GM19324 (cell line): ENCODE measurements around the gene CHCHD6.

ENCODE experiments used
- ATAC-seq: cut with Tn5 transposase; IDR thresholded peaks from one replicate; pipeline ENCODE4 v1.9.1; 2021; ENCODE audit warnings: mild to moderate bottlenecking, moderate library complexity; ENCODE audit not compliant: unreplicated experiment, low FRiP score

CHCHD6 gene

DNA sequence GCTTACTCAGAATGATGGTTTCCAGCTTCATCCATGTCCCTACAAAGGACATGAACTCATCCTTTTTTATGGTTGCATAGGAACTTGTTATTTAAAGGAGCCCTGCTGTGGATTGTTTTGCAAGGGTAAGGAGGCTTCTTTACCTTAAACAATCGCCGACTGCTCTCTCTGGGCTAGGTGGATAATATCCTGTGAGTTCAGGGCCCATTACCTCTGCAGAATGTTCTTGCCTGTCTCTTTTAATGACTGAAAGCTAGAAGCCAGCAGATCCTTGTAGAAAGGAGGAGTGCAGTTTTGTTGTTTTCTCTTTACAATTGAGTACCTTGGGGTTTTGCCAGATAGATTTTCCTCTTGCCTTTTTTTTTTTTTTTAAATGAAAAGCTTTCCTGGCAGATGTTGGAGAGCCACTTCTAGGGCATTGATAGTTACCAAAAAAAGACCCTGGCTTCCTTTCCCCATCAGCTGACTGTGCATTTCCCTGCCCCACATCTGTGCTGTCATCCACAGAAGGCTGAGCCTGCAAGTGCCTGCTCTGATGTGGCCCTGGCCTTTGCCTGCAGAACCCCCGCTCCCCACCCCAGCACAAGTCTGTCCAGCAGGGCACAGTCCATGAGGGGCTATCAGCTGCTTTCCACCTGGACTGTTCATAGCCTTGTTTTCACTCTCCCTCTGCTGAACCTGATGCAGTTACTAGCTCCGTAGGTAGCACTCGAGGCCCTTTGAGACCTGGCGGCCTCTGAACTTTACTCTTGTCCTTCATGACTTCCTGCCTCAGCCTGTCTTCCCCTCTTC lies 113.1 kb downstream of the CHCHD6 start:
- no peak for ATAC-seq

DNA sequence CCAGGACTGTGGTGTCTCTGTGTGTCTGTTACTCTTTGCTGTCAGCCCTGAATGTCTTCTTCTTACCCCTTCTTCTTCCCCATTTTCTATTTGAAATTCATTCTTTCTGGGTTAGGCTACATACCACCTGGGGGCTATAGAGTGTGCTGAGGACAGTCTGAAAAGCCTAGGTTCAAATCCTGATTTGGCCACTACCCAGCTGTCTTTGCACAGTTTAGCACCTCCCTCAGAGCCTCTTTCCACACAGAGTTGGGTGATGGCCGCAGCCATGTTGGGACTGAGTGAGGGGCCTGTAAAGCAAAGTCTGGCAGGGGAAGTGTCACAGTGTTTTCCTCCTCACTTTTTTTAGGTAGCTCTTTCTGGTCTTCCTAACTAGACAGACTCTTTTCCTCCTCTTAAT lies 113.7 kb downstream of the CHCHD6 start:
- no peak for ATAC-seq

- ATAC-seq, result no peak
Observed at GRCh38 chr3:126818400-126819095, 114.5 kb downstream of the CHCHD6 start.

- no peak for ATAC-seq
Observed at GRCh38 chr3:126826693-126827092, 122.7 kb downstream of the CHCHD6 start.

DNA sequence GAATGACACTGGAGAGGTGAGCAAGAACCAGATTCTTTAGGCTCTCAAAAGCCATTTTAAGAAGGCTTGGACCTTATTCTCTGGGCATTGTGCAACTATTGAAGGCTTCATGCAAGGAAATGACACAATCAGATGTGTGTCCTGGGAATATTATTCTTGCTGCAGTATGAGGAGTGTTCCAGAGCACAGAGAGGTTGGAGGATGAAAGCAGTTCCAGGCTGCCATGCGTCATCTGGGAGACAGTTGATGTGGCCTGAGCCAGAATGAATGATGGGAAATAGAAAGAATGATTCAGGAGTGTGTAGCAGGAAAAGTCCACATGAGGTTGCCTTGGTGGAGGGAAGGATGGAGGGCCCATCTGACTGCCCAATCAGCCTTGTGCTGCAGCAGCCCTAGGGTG lies 123.1 kb downstream of the CHCHD6 start:
- ATAC-seq, result no peak

- no peak for ATAC-seq
Observed at GRCh38 chr3:126828306-126828705, 124.3 kb downstream of the CHCHD6 start.

- ATAC-seq, result no peak
Observed at GRCh38 chr3:126832933-126833332, 128.9 kb downstream of the CHCHD6 start.

DNA sequence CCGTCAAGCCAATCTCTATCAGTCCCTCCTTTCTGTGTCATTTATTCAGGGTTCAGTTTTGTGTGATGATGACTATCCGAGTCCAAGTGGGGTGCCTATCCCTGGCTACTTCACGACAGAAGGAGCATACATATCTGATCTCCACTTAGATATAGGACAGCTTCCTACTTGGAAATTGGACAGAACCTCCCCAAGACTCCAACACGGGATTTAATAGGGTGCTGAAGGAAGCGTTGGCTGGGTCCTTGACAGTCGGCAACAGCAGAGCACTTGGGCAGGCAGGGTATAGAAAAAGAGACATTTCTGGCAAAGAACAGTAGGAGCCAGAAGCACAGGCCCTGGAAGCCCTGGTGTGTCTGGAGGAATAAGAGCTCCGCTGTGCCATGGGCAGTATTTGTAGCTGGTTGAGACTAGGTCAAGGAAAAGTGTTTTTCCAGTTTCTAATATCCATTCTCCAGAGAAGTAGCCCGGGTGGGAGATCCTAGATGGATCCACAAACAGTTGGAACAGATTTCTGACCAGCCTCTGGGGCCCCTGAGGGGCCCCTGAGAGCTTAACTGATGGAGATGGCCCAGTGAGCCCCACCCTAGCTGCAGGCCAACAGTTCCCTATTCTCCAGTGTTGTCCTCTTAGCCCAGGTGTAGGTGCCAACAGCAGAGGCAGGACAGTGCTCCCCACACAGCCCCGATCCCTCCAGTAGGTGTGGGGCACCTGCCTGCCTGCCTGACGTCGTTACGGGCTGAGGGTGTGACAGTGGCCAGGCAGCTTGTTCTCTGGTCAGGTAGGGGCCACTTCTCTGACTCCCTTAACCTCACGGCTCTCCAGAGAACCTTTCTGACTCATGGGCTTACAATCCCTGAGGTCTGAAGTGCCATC lies 130.8 kb downstream of the CHCHD6 start:
- no peak for ATAC-seq

- ATAC-seq, result no peak
Observed at GRCh38 chr3:126835472-126836219, 131.6 kb downstream of the CHCHD6 start.

DNA sequence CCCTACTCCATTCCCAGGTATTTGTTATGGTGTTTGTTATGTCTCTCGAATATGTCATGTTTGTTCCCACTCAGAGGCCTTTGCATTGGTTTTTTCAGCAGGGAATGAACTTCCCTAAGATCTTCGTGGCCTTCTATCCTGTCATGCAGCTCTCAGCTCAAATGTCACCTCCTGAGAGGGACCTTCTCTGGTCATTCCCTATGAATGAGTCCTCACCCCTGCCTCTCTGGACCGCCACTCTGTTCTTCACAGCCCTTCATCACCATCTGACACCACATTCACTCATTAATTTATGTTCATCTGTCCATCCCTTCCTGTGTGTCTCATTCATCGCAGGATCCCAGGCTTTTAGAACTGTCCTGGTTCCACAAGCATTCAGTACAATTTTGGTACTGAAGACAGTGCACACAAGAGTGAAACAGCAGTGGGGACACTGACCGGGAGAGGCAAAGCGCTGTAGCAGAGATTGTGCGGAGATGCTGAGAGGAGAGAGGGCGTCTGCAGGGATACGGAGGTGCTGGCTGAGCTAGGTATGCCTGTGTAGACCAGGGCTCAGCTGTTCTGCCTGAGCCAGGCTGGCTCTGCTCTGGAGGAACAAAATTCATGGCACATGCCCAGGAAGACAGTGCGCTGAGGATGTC lies 132.3 kb downstream of the CHCHD6 start:
- no peak for ATAC-seq

GRCh38 chr3:126837773-126838172 lies 133.7 kb downstream of the CHCHD6 start:
- no peak for ATAC-seq

DNA sequence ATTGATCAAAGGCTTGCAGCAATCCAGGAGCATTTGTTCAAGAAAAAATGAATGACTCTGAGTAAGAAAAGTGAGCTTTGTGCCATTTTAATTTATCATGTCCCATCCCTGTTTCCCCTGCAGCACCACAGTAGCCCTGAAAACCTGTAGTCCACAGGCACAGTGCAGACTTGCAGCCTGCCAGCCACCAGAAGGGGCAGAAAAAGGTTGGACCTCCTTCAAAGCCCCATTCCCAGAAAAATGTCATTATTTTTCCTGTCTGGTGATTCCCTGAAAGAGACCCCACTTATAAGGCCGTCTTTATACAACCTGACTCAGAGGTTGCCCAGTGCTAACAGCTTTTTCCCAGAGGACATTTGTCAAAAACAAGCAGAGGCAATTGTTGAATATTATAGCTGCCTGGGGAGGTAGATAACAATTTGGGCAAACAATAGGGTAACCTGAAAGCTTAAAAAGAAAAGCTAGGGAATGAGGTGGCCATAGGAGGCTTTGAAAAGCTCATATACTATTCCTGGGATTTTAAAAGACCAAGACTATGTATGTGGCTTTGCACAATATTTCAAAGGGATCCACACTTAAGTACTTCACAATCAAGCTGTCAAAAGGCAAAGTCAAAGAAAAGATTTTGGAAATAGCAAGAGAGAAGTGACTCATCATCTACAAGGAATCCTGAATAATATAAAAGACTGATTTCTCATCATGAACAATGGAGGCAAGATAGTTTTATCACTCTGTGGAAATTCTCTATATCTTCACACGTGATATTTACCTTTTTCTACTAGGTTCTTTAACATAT lies 142.1 kb downstream of the CHCHD6 start:
- ATAC-seq, result no peak

DNA sequence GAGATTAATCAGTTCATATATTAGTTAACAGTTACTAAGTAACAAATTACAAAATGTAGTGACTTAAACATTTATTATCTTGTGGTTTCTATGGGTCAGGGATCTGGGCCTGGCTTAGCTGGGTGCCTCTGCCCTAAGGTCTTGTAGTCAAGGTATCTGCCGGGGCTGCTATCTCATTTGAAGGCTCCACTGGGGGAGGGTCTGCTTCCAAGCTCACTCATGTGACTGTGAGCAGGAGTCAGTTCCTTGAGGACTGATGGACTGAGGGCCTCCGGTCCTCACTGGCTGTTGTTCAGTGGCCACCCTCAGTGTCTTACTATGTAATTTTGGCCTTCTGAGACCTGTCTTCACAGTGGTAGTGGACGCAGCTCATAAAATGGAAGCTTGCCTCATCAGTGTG lies 143.0 kb downstream of the CHCHD6 start:
- no peak for ATAC-seq

DNA sequence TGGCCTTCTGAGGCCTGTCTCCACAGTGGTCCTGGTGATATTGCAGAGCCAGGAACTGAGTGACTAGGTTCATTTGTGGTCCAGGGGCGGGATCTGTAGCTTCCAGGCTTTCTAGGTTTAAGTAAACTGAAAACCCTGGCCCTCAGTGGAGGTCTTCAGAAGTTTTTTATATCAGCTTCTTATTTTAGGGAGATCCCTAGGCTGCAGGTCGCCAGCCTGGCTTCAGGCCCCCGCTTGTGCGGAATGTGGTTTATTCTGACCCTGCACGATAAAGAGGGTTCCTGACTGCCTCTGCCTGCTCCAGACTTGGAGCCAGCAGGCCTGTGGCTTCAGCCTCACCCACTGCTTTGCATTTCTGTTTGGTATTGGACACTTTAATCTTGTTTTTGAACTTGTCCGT lies 145.0 kb downstream of the CHCHD6 start:
- no peak for ATAC-seq

DNA sequence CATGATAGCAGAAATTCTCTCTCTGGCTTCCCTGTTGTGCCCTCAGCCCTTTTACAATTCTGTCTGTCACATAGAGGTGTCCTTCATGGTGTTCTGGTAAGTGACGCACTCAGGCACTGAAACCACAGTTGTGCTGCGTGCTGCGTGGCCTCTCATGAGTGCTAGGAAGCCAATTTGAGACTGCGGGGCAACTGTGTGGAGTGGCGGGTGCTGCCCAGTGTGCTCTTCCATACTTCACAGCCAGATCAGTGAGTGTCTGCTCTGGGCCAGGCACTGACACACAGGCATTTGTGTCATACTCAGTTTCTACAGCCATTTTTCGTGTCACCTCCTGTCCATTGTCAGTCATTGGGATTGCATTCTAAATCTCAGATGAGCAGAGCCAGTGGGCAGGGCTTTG lies 145.7 kb downstream of the CHCHD6 start:
- no peak for ATAC-seq

DNA sequence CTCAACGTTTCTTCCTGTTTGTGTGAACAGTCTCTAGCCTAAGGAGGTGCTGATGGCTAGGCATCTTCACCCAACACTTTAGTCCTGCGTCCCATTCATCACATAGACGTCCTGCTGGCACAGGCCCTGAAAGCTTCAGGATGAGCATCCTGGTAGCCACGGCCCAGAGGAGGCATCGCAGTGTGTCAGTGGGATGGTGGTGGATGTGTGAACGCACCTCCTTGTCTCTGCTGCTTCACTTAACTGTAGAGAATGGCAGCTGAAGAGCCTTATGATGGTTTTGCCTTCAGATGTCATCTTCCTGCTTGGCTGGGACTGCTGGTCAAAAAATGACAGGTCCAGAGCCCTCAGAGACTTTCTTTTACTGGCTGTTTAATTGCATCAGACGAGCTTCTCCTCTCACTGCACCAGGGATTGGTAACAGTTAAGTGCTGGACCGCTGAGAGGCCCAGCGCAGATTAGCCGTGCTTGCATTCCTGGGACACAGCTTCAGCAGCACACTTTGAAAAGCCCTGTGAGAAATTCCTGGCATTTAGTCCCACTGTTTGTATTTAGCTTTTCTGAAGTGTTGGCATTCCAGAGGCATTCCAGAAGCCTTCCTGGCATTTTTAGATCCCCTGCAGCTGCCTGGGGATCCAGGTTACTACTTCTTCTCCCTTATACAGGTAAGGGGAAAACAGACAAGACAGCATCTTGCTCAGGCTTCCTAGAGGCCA lies 146.5 kb downstream of the CHCHD6 start:
- ATAC-seq, result no peak

GRCh38 chr3:126851382-126851781 lies 147.3 kb downstream of the CHCHD6 start:
- no peak for ATAC-seq

GRCh38 chr3:126851934-126852333 lies 147.9 kb downstream of the CHCHD6 start:
- no peak for ATAC-seq

GRCh38 chr3:126852511-126852910 lies 148.5 kb downstream of the CHCHD6 start:
- no peak for ATAC-seq
